H9 (cell line): ENCODE results near the gene TPSAB1. TPM values are rescaled to one million over a fixed set of nuclear protein-coding genes. Genes with fewer than 3 reads are reported as not detected.

Experiments used
- DNase-seq: peaks from one replicate; pipeline ENCODE4 v3.0.0-alpha.2; 2017
- H2AFZ ChIP-seq: one replicate; pipeline ENCODE4 v1.6.1; 2013; ENCODE audit warnings: mild to moderate bottlenecking, low read length, control low read depth, moderate library complexity
- H2AK5ac ChIP-seq: 2 replicates; pipeline ENCODE4 v1.6.1; 2013; ENCODE audit warnings: low read length, control low read depth, mixed read lengths; ENCODE audit not compliant: insufficient read length
- H2BK120ac ChIP-seq: one replicate; pipeline ENCODE4 v1.6.1; 2013; ENCODE audit warnings: low read depth, mild to moderate bottlenecking, low read length, control low read depth, inconsistent platforms; ENCODE audit not compliant: poor library complexity, severe bottlenecking
- H2BK12ac ChIP-seq: 2 replicates; pipeline ENCODE4 v1.6.1; 2013; ENCODE audit warnings: low read length, control low read depth, mixed read lengths, low read depth; ENCODE audit not compliant: insufficient read length
- H2BK15ac ChIP-seq: 2 replicates; pipeline ENCODE4 v1.6.1; 2013; ENCODE audit warnings: low read depth, low read length, control low read depth
- H2BK20ac ChIP-seq: one replicate; pipeline ENCODE4 v1.6.1; 2013; ENCODE audit warnings: low read depth, mild to moderate bottlenecking, low read length, control low read depth, inconsistent platforms; ENCODE audit not compliant: poor library complexity, severe bottlenecking
- H2BK5ac ChIP-seq: 2 replicates; pipeline ENCODE4 v1.6.1; 2013; ENCODE audit warnings: low read length, control low read depth, mixed read lengths; ENCODE audit not compliant: insufficient read length
- H3K14ac ChIP-seq: 2 replicates; pipeline ENCODE4 v1.6.1; 2013; ENCODE audit warnings: low read length, control low read depth; ENCODE audit not compliant: insufficient read depth
- H3K18ac ChIP-seq: 2 replicates; pipeline ENCODE4 v1.6.1; 2013; ENCODE audit warnings: low read depth, mild to moderate bottlenecking, mixed read lengths, low read length, control low read depth; ENCODE audit not compliant: insufficient read length
- H3K23ac ChIP-seq: 2 replicates; pipeline ENCODE4 v1.6.1; 2013; ENCODE audit warnings: low read length, control low read depth, mixed read lengths, low read depth; ENCODE audit not compliant: insufficient read length
- H3K23me2 ChIP-seq: 2 replicates; pipeline ENCODE4 v1.6.1; 2013; ENCODE audit warnings: low read depth, mild to moderate bottlenecking, mixed read lengths, low read length, control low read depth; ENCODE audit not compliant: insufficient read length, poor library complexity, severe bottlenecking
- H3K27ac ChIP-seq: 2 replicates; pipeline ENCODE4 v1.5.1; 2013; ENCODE audit warnings: low read length, control low read depth, mixed read lengths, low read depth; ENCODE audit not compliant: insufficient read length
- H3K27me3 ChIP-seq: 2 replicates; pipeline ENCODE4 v1.6.1; 2013; ENCODE audit warnings: low read length, control low read depth, inconsistent platforms; ENCODE audit not compliant: insufficient read depth
- H3K4ac ChIP-seq: 2 replicates; pipeline ENCODE4 v1.6.1; 2013; ENCODE audit warnings: low read depth, mild to moderate bottlenecking, control low read depth, inconsistent platforms, low read length, moderate library complexity
- H3K4me1 ChIP-seq: 2 replicates; pipeline ENCODE4 v1.6.1; 2013; ENCODE audit warnings: low read length, control low read depth, inconsistent platforms; ENCODE audit not compliant: insufficient read depth
- H3K4me2 ChIP-seq: 2 replicates; pipeline ENCODE4 v1.6.1; 2013; ENCODE audit warnings: low read length, control low read depth, mixed read lengths; ENCODE audit not compliant: insufficient read length, insufficient read depth
- H3K56ac ChIP-seq: 2 replicates; pipeline ENCODE4 v1.6.1; 2013; ENCODE audit warnings: low read depth, mild to moderate bottlenecking, mixed read lengths, low read length, control low read depth; ENCODE audit not compliant: insufficient read length
- H3K79me1 ChIP-seq: 2 replicates; pipeline ENCODE4 v1.6.1; 2013; ENCODE audit warnings: low read depth, mild to moderate bottlenecking, moderate library complexity, low read length, control low read depth, inconsistent platforms; ENCODE audit not compliant: insufficient read depth, poor library complexity, severe bottlenecking
- H3K79me2 ChIP-seq: 2 replicates; pipeline ENCODE4 v1.6.1; 2013; ENCODE audit warnings: low read length, control low read depth, inconsistent platforms; ENCODE audit not compliant: insufficient read depth
- H3K9ac ChIP-seq: 2 replicates; pipeline ENCODE4 v1.6.1; 2013; ENCODE audit warnings: low read length, control low read depth, mixed read lengths; ENCODE audit not compliant: insufficient read length; ENCODE audit errors: extremely low read depth
- H3K9me3 ChIP-seq: one replicate; pipeline ENCODE4 v1.6.1; 2013; ENCODE audit warnings: low read depth, low read length, inconsistent platforms; ENCODE audit not compliant: control insufficient read depth
- H3T11ph ChIP-seq: one replicate; pipeline ENCODE4 v1.6.1; 2013; ENCODE audit warnings: mild to moderate bottlenecking, low read length, control low read depth, inconsistent platforms
- H4K20me1 ChIP-seq: one replicate; pipeline ENCODE4 v1.6.1; 2013; ENCODE audit not compliant: control insufficient read depth, insufficient read length, insufficient read depth
- H4K5ac ChIP-seq: 2 replicates; pipeline ENCODE4 v1.6.1; 2013; ENCODE audit warnings: low read depth, mild to moderate bottlenecking, mixed read lengths, low read length, control low read depth; ENCODE audit not compliant: insufficient read length
- H4K8ac ChIP-seq: replicated peaks from 2 replicates; pipeline ENCODE4 v1.6.1; 2013; ENCODE audit warnings: low read length, control low read depth, mixed read lengths, low read depth; ENCODE audit not compliant: insufficient read length
- H4K91ac ChIP-seq: 2 replicates; pipeline ENCODE4 v1.6.1; 2013; ENCODE audit warnings: low read depth, mild to moderate bottlenecking, moderate library complexity, mixed read lengths, low read length, control low read depth; ENCODE audit not compliant: insufficient read length
- H3K27ac Mint-ChIP-seq, 3 experiments: 2 replicates in 2 of 3; 3 replicates in 1 of 3; pipeline ENCODE4 v1.8.0; 2020 to 2021; ENCODE audit warnings: mixed read lengths in 3 of 3, mild to moderate bottlenecking in 1 of 3, moderate library complexity in 1 of 3
- H3K27me3 Mint-ChIP-seq: 2 replicates; pipeline ENCODE4 v1.8.0; 2021; ENCODE audit warnings: low read depth, mild to moderate bottlenecking, moderate library complexity, mixed read lengths
- H3K36me3 Mint-ChIP-seq, 3 experiments: 2 replicates in 2 of 3; 3 replicates in 1 of 3; pipeline ENCODE4 v1.8.0; 2020 to 2021; ENCODE audit warnings: low read depth in 3 of 3, mixed read lengths in 3 of 3; ENCODE audit not compliant: insufficient read depth in 1 of 3
- H3K4me1 Mint-ChIP-seq, 2 experiments: 2 replicates each; pipeline ENCODE4 v1.8.0; 2020; ENCODE audit warnings: mixed read lengths in 2 of 2
- H3K4me3 Mint-ChIP-seq, 2 experiments: 2 replicates in 1 of 2; 3 replicates in 1 of 2; pipeline ENCODE4 v1.8.0; 2020 to 2021; ENCODE audit warnings: mild to moderate bottlenecking in 2 of 2, mixed read lengths in 2 of 2, moderate library complexity in 1 of 2
- H3K9me3 Mint-ChIP-seq, 2 experiments: 2 replicates in 1 of 2; 3 replicates in 1 of 2; pipeline ENCODE4 v1.8.0; 2020; ENCODE audit warnings: mild to moderate bottlenecking in 2 of 2, mixed read lengths in 2 of 2, moderate library complexity in 1 of 2
- CTCF ChIP-seq: fragments of 200-600 bp; sonication (generic); conservative IDR thresholded peaks from 3 replicates; pipeline ENCODE4 v1.8.0; 2021; ENCODE audit warnings: antibody characterized with exemption, mild to moderate bottlenecking
- WGBS: extraction: QIAGEN DNeasy Blood & Tissue Kit; methylation state at CpG from one replicate; pipeline ENCODE4 v1.1.7; 2013; ENCODE audit warnings: missing lambda C conversion rate, low lambda C conversion rate, mixed read lengths; ENCODE audit not compliant: insufficient read length; ENCODE audit errors: extremely low coverage; 5-methylcytosine and 5-hydroxymethylcytosine counted together
- total RNA-seq: library from RNA; stranded (reverse); gene quantifications from 2 replicates; pipeline ENCODE4 v1.2.1, GENCODE V29; 2021

The TPSAB1 gene
- total RNA-seq, 1 experiment from 2014 or later: not detected

DNA sequence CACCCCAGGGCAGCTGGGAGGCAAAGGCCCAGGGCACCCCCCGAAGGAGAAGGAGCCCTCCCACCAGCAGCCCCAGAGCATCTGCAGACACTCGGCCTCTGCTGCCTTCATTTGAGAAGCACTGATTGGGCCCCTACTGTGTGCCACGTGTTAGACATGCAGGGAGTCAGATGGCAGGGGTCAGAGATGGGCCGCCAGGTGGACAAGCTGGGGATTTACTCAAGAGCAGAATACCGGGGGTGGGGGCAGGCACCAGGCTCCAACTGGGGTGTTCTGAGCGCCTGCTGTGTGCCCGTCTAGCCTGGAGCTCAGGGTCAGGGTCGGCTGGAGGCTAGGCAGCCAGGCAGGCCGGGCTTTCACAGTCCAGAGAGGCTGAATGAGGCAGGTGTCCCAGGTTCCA is 34.2 kb upstream of the TPSAB1 start:
- H2AK5ac ChIP-seq: no peak overlapping the region
- H3K27ac ChIP-seq: no peak overlapping the region
- H3K27ac Mint-ChIP-seq: no peak overlapping the region
- H2BK120ac ChIP-seq: no peak overlapping the region
- H2BK15ac ChIP-seq: no peak overlapping the region
- no peaks in the 10 kb centered on the region for H3K4me1 ChIP-seq
- no peak overlapping the region for H3K18ac ChIP-seq
- no peak overlapping the region for H4K5ac ChIP-seq
- no CpG with 5 or more reads among the region's 9 CpGs for WGBS
- no peaks in the 10 kb centered on the region for H4K20me1 ChIP-seq
- no peak overlapping the region for H3K9ac ChIP-seq
- H3K4me3 Mint-ChIP-seq: no peak overlapping the region
- no peak overlapping the region for H4K8ac ChIP-seq
- H3K56ac ChIP-seq: no peak overlapping the region
- peak; percentile 41 for DNase-seq
- H3T11ph ChIP-seq: no peak overlapping the region
- H3K4me1 Mint-ChIP-seq: no peaks in the 10 kb centered on the region
- no peaks in the 10 kb centered on the region for H3K27me3 Mint-ChIP-seq
- no peaks in the 10 kb centered on the region for H3K23me2 ChIP-seq
- no peak overlapping the region for H2BK20ac ChIP-seq
- no peak overlapping the region for H2AFZ ChIP-seq
- H2BK12ac ChIP-seq: no peak overlapping the region
- no peaks in the 10 kb centered on the region for H3K79me2 ChIP-seq
- peaks cover 0 to 35% (median 32%) of the 10 kb centered on the region in 3 experiments; a peak in 6 of 7 replicates for H3K36me3 Mint-ChIP-seq
- no peak overlapping the region for H4K91ac ChIP-seq
- H3K23ac ChIP-seq: no peak overlapping the region
- no peak overlapping the region for H3K4me2 ChIP-seq
- H3K14ac ChIP-seq: no peak overlapping the region
- no peak overlapping the region for H3K4ac ChIP-seq
- no peak overlapping the region for H2BK5ac ChIP-seq
- H3K9me3 Mint-ChIP-seq: no peaks in the 10 kb centered on the region
- no peaks in the 10 kb centered on the region for H3K9me3 ChIP-seq
- TF ChIP-seq CTCF: 0 out of 3 replicates have a peak, but pooled peaks have one; percentile 21
- no peaks in the 10 kb centered on the region for H3K79me1 ChIP-seq
- no peaks in the 10 kb centered on the region for H3K27me3 ChIP-seq
